Heart left ventricle (tissue), 16 donors: ENCODE data around the gene ZNF672. TPM values are rescaled to one million over a fixed set of nuclear protein-coding genes. Genes with fewer than 3 reads are reported as not detected.

Experiments used
- ATAC-seq, 4 donors: fragments of 200-7000 bp; cut with Tn5 transposase; one replicate each; pipeline ENCODE4 v1.9.1; 2020 to 2022; ENCODE audit warnings: moderate library complexity in 4 of 4, mild to moderate bottlenecking in 3 of 4, moderate number of reproducible peaks in 1 of 4
- DNase-seq, 5 donors: peaks; one replicate each; pipeline ENCODE4 v3.0.0-alpha.2; 2020
- H3K27ac ChIP-seq, 12 donors: fragments of 200-600 bp; sonication (generic) in 4 of 12; one replicate each; pipeline versions ENCODE4 v1.5.0 to v1.8.0; 2016 to 2022; ENCODE audit warnings: mild to moderate bottlenecking in 2 of 12
- H3K27me3 ChIP-seq, 9 donors: fragments of 200-600 bp; sonication (generic) in 2 of 9; one replicate each; pipeline versions ENCODE4 v1.5.1 to v1.8.0; 2016 to 2022; ENCODE audit warnings: mild to moderate bottlenecking in 3 of 9
- H3K36me3 ChIP-seq, 9 donors: fragments of 200-600 bp; sonication (generic) in 2 of 9; one replicate each; pipeline versions ENCODE4 v1.5.0 to v1.8.0; 2018 to 2022; ENCODE audit warnings: mild to moderate bottlenecking in 2 of 9
- H3K4me1 ChIP-seq, 12 donors: fragments of 200-600 bp; sonication (generic) in 4 of 12; one replicate each; pipeline versions ENCODE4 v1.5.0 to v1.8.0; 2016 to 2022; ENCODE audit warnings: mild to moderate bottlenecking in 3 of 12
- H3K4me3 ChIP-seq, 12 donors: fragments of 200-600 bp; sonication (generic) in 4 of 12; one replicate each; pipeline versions ENCODE4 v1.5.0 to v1.8.0; 2017 to 2022; ENCODE audit warnings: mild to moderate bottlenecking in 9 of 12, moderate library complexity in 4 of 12
- H3K9me3 ChIP-seq, 12 donors: fragments of 200-600 bp; sonication (generic) in 4 of 12; one replicate each; pipeline versions ENCODE4 v1.5.0 to v1.8.0; 2016 to 2022; ENCODE audit warnings: mild to moderate bottlenecking in 1 of 12
- CTCF ChIP-seq, 12 donors: fragments of 200-600 bp; sonication (generic) in 4 of 12; IDR thresholded peaks; one replicate each; pipeline versions ENCODE4 v1.5.0 to v1.8.0; 2018 to 2022; ENCODE audit warnings: antibody characterized with exemption in 12 of 12, mild to moderate bottlenecking in 5 of 12
- POLR2A ChIP-seq, 2 donors: fragments of 450-650 bp; IDR thresholded peaks; one replicate each; pipeline ENCODE4 v1.6.1; 2017; ENCODE audit warnings: antibody characterized with exemption in 2 of 2, mild to moderate bottlenecking in 2 of 2, moderate library complexity in 2 of 2
- WGBS, 4 donors: extraction: QIAGEN DNeasy Blood & Tissue Kit in 2 of 4; methylation state at CpG; one replicate each; pipeline versions ENCODE4 v1.1.5 to v1.1.7; 2013 to 2018; 5-methylcytosine and 5-hydroxymethylcytosine counted together
- intact Hi-C, 10 donors: fragments of 100-400 bp; cut with DNase I; formaldehyde crosslinking; loops; one replicate each; pipeline versions ENCODE4 v1.11.1 to v1.14.2; 2022
- polyA plus RNA-seq, 2 donors: library from polyadenylated mRNA; stranded (reverse); fragments of 200-250 nt; gene quantifications; one replicate each; pipeline ENCODE4 v1.2.3, GENCODE V29; 2013
- total RNA-seq, 9 donors: library from RNA; depleted of rRNA in 2 of 9; stranded (reverse); fragments of >200 nt in 2 of 9; fragmentation: NEBNext Ultra II Directional in 3 of 9; extraction: Animal tissue kit (Norgen Biotek cat#: 25700) in 3 of 9; gene quantifications; one replicate each; pipeline versions ENCODE4 v1.1.0 to v1.2.4, GENCODE V29; 2016 to 2023
- donor health status: ischemic (EF 13 %, LVEDD 7.1; RV severe dilation, severe dysfunction).
- donor health status: healthy with polysubstance abuse.
- donor health status: DM: no; HTN: yes; CAD: no.
- donor health status: DM: no; HTN: no; CAD: no.
- donor health status: ischemic (EF 25% LVEDD 6.9; RV normal size, moderate dysfunction).
- donor health status: ischemic (EF 25% LVEDD 5.7; RV mildly dilated, moderate dysfunction).
- donor health status: healthy.
- donor health status: DM: yes; HTN: yes; CAD: no.
- donor health status: ischemic (EF 35%, LVEDD 5.7; RV mildly dilated, moderate dysfunction).
- donor health status: nonischemic (EF 11% LVEDD 7.7; RV severe dilation, severe dysfunction).
- donor health status: DM: yes; HTN: yes; CAD: no.
- donor health status: PGD.
- donor health status: ischemic (EF 29% LVEDD 5.4; RV normal size, mild dysfunction).
- donor health status: nonischemic (EF 23%, LVEDD 6.1; RV moderate dilation, normal function).

The ZNF672 gene
- total and polyA plus RNA-seq, 11 donors, result 20.5 to 63.8 (median 37.8) TPM

GRCh38 chr1:248849637-248850036 lies 11.6 kb downstream of the ZNF672 start:
- Histone ChIP-seq H3K27ac (no peak overlapping the region), H3K4me3 (no peak overlapping the region), H3K9me3 (no peaks in the 10 kb centered on the region), H3K4me1 (peaks cover 0 to 17% (median 0%) of the 10 kb centered on the region in 12 donors), H3K36me3 (peaks cover 2 to 80% (median 72%) of the 10 kb centered on the region in 9 donors), H3K27me3 (no peaks in the 10 kb centered on the region)
- DNase-seq, result no peak
- ATAC-seq, result no peak
- intact Hi-C loops, result no loop called here
- 63 to 76% (median 71%) methylated on average over 3 of the region's 3 CpGs for WGBS, 4 donors
- TF ChIP-seq POLR2A (IDR thresholded peaks at IDR 0.05), result no peak
- no peak for TF ChIP-seq CTCF (IDR thresholded peaks at IDR 0.05)

- WGBS, 4 donors, result 92 to 96% (median 94%) methylated on average over 7 to 9 of the region's 9 CpGs
- Histone ChIP-seq H3K4me3 (no peak overlapping the region), H3K27me3 (no peaks in the 10 kb centered on the region), H3K9me3 (no peaks in the 10 kb centered on the region), H3K4me1 (peaks cover 0 to 17% (median 0%) of the 10 kb centered on the region in 12 donors), H3K36me3 (peaks cover 2 to 78% (median 67%) of the 10 kb centered on the region in 9 donors), H3K27ac (no peak overlapping the region)
- TF ChIP-seq CTCF (IDR thresholded peaks at IDR 0.05), result no peak
- no peak for TF ChIP-seq POLR2A (IDR thresholded peaks at IDR 0.05)
- DNase-seq, result no peak
- intact Hi-C loops, result no loop called here
- ATAC-seq, result no peak
These were observed 12.1 kb downstream of the ZNF672 start for GRCh38 chr1:248850124-248850523.

GRCh38 chr1:248850536-248851251 lies 12.7 kb downstream of the ZNF672 start:
- no peak for DNase-seq
- no peaks in the 10 kb centered on the region for H3K9me3 ChIP-seq
- H3K36me3 ChIP-seq, result peaks cover 2 to 78% (median 62%) of the 10 kb centered on the region in 9 donors
- peaks cover 0 to 17% (median 0%) of the 10 kb centered on the region in 12 donors for H3K4me1 ChIP-seq
- no peaks in the 10 kb centered on the region for H3K27me3 ChIP-seq
- H3K4me3 ChIP-seq, result no peak overlapping the region
- no peak overlapping the region for H3K27ac ChIP-seq
- WGBS, 4 donors, result 76 to 87% (median 83%) methylated on average over 7 to 10 of the region's 10 CpGs
- intact Hi-C loops, result no loop called here
- ATAC-seq, result no peak
- no peak for TF ChIP-seq CTCF (IDR thresholded peaks at IDR 0.05)
- TF ChIP-seq POLR2A (IDR thresholded peaks at IDR 0.05), result no peak

GRCh38 chr1:248851390-248851789 lies 13.4 kb downstream of the ZNF672 start:
- ATAC-seq (no peak), DNase-seq (no peak)
- H3K36me3 ChIP-seq, result peaks cover 2 to 73% (median 55%) of the 10 kb centered on the region in 9 donors
- H3K4me1 ChIP-seq, result peaks cover 0 to 17% (median 0%) of the 10 kb centered on the region in 12 donors
- intact Hi-C loops, result no loop called here
- H3K27me3 ChIP-seq, result no peaks in the 10 kb centered on the region
- H3K9me3 ChIP-seq, result no peaks in the 10 kb centered on the region
- WGBS, 4 donors, result 91 to 97% (median 93%) methylated on average over 2 of the region's 2 CpGs
- TF ChIP-seq POLR2A (IDR thresholded peaks at IDR 0.05), result no peak
- no peak for TF ChIP-seq CTCF (IDR thresholded peaks at IDR 0.05)
- H3K4me3 ChIP-seq, result no peak overlapping the region
- H3K27ac ChIP-seq, result no peak overlapping the region
